ENCODE measurements around the gene KSR2. TPM values are rescaled to one million over a fixed set of nuclear protein-coding genes. Genes with fewer than 3 reads are reported as not detected.

KSR2 gene
- total RNA-seq, 1 experiment from 2014 or later: 2.0 TPM

- no peak for TF ChIP-seq CTCF (conservative IDR thresholded peaks at IDR 0.05)
- TF ChIP-seq EZH2 (IDR thresholded peaks at IDR 0.05; ENCODE audit: low read depth): no peak
- Histone ChIP-seq H3K27me3 (ENCODE audit: insufficient read depth, low read depth) (peaks cover 78% of the 10 kb centered on the region), H3K27ac (no peak overlapping the region), H3K9me2 (ENCODE audit: insufficient read depth) (no peaks in the 10 kb centered on the region), H3K36me3 (ENCODE audit: low read depth) (no peaks in the 10 kb centered on the region), H3K9me3 (ENCODE audit: insufficient read depth, low read depth) (no peaks in the 10 kb centered on the region), H3K79me2 (ENCODE audit: low read depth) (no peaks in the 10 kb centered on the region), H3F3A (ENCODE audit: insufficient read depth, low read depth) (no peaks in the 10 kb centered on the region), H3K4me3 (no peak overlapping the region), H3K4me1 (replicated peaks; ENCODE audit: insufficient read depth) (no peaks in the 10 kb centered on the region), H3K4me2 (no peak overlapping the region), H4K20me1 (ENCODE audit: insufficient read depth) (no peaks in the 10 kb centered on the region), H2AFZ (no peak overlapping the region)
- BruUV-seq (replicated peaks): no TSS peak
- POLR2A ChIA-PET (ENCODE audit: unreplicated experiment): no interaction called here
- CTCF ChIA-PET: no interaction called here
- intact Hi-C loops (cut with micrococcal nuclease; ENCODE audit: unreplicated experiment): no loop called here
- DNase-seq: no peak
Measured at GRCh38 chr12:117447665-117448366, 521.0 kb downstream of the KSR2 start.

GRCh38 chr12:117444781-117445180, 524.0 kb downstream of the KSR2 start:
- intact Hi-C loops (cut with micrococcal nuclease; ENCODE audit: unreplicated experiment): no loop called here
- Histone ChIP-seq H3K79me2 (ENCODE audit: low read depth) (no peaks in the 10 kb centered on the region), H3K4me1 (replicated peaks; ENCODE audit: insufficient read depth) (no peaks in the 10 kb centered on the region), H3K9me2 (ENCODE audit: insufficient read depth) (no peaks in the 10 kb centered on the region), H3K9me3 (ENCODE audit: insufficient read depth, low read depth) (no peaks in the 10 kb centered on the region), H3K27me3 (ENCODE audit: insufficient read depth, low read depth) (peaks cover 76% of the 10 kb centered on the region), H3K36me3 (ENCODE audit: low read depth) (no peaks in the 10 kb centered on the region), H3K27ac (no peak overlapping the region), H3K4me3 (no peak overlapping the region), H4K20me1 (ENCODE audit: insufficient read depth) (no peaks in the 10 kb centered on the region), H2AFZ (no peak overlapping the region), H3K4me2 (no peak overlapping the region), H3F3A (ENCODE audit: insufficient read depth, low read depth) (no peaks in the 10 kb centered on the region)
- ChIA-PET POLR2A (ENCODE audit: unreplicated experiment) (no interaction called here), CTCF (no interaction called here)
- no peak for DNase-seq
- no peak for TF ChIP-seq CTCF (conservative IDR thresholded peaks at IDR 0.05)
- TF ChIP-seq EZH2 (IDR thresholded peaks at IDR 0.05; ENCODE audit: low read depth): no peak
- no TSS peak for BruUV-seq (replicated peaks)

- Histone ChIP-seq H4K20me1 (ENCODE audit: insufficient read depth) (no peaks in the 10 kb centered on the region), H3K4me3 (no peak overlapping the region), H3F3A (ENCODE audit: insufficient read depth, low read depth) (no peaks in the 10 kb centered on the region), H3K27me3 (ENCODE audit: insufficient read depth, low read depth) (peaks cover 82% of the 10 kb centered on the region), H3K9me3 (ENCODE audit: insufficient read depth, low read depth) (no peaks in the 10 kb centered on the region), H3K9me2 (ENCODE audit: insufficient read depth) (no peaks in the 10 kb centered on the region), H3K4me1 (replicated peaks; ENCODE audit: insufficient read depth) (no peaks in the 10 kb centered on the region), H3K79me2 (ENCODE audit: low read depth) (no peaks in the 10 kb centered on the region), H3K27ac (no peak overlapping the region), H3K36me3 (ENCODE audit: low read depth) (no peaks in the 10 kb centered on the region), H2AFZ (no peak overlapping the region), H3K4me2 (no peak overlapping the region)
- no TSS peak for BruUV-seq (replicated peaks)
- ChIA-PET POLR2A (ENCODE audit: unreplicated experiment) (no interaction called here), CTCF (no interaction called here)
- DNase-seq: no peak
- no peak for TF ChIP-seq EZH2 (IDR thresholded peaks at IDR 0.05; ENCODE audit: low read depth)
- no peak for TF ChIP-seq CTCF (conservative IDR thresholded peaks at IDR 0.05)
- intact Hi-C loops (cut with micrococcal nuclease; ENCODE audit: unreplicated experiment): no loop called here
Measured at GRCh38 chr12:117441751-117442150, 527.0 kb downstream of the KSR2 start.
